ENCODE measurements around the gene MAPT. TPM values are rescaled to one million over a fixed set of nuclear protein-coding genes. Genes with fewer than 3 reads are reported as not detected.

MAPT gene
- total RNA-seq, 6 donors from 2014 or later = 2.1 to 3.7 (median 2.8) TPM

- WGBS, 2 donors = 81 to 84% methylated on average over 27 to 31 of the region's 31 CpGs
- DNase-seq = no peak
- TF ChIP-seq POLR2A (IDR thresholded peaks at IDR 0.05) (no peak), POLR2AphosphoS5 (IDR thresholded peaks at IDR 0.05) (no peak), CTCF (IDR thresholded peaks at IDR 0.05) (no peak), EP300 (IDR thresholded peaks at IDR 0.05) (no peak)
- no peaks in the 10 kb centered on the region for H3K4me1 ChIP-seq
- no peaks in the 10 kb centered on the region for H3K27me3 ChIP-seq
- H3K36me3 ChIP-seq = no peaks in the 10 kb centered on the region
- H3K9me3 ChIP-seq = no peaks in the 10 kb centered on the region
- no peak overlapping the region for H3K27ac ChIP-seq
- H3K4me3 ChIP-seq = no peak overlapping the region
- ATAC-seq (ENCODE audit: low FRiP score in 2 of 2) = no peak
These were observed 102.1 kb downstream of the MAPT start for GRCh38 chr17:45996282-45996937.

GRCh38 chr17:45997166-45997565 is 102.8 kb downstream of the MAPT start:
- TF ChIP-seq CTCF (IDR thresholded peaks at IDR 0.05) (no peak), POLR2A (IDR thresholded peaks at IDR 0.05) (no peak), EP300 (IDR thresholded peaks at IDR 0.05) (no peak), POLR2AphosphoS5 (IDR thresholded peaks at IDR 0.05) (no peak)
- no peaks in the 10 kb centered on the region for H3K9me3 ChIP-seq
- no peaks in the 10 kb centered on the region for H3K4me1 ChIP-seq
- WGBS, 2 donors = 83 to 94% methylated on average over 12 to 13 of the region's 13 CpGs
- no peak overlapping the region for H3K27ac ChIP-seq
- no peaks in the 10 kb centered on the region for H3K36me3 ChIP-seq
- no peaks in the 10 kb centered on the region for H3K27me3 ChIP-seq
- ATAC-seq (ENCODE audit: low FRiP score in 2 of 2) = no peak
- DNase-seq = no peak
- no peak overlapping the region for H3K4me3 ChIP-seq

GRCh38 chr17:45997624-45998023 is 103.3 kb downstream of the MAPT start:
- TF ChIP-seq POLR2A (IDR thresholded peaks at IDR 0.05) (no peak), EP300 (IDR thresholded peaks at IDR 0.05) (no peak), CTCF (IDR thresholded peaks at IDR 0.05) (no peak), POLR2AphosphoS5 (IDR thresholded peaks at IDR 0.05) (no peak)
- Histone ChIP-seq H3K9me3 (no peaks in the 10 kb centered on the region), H3K27ac (no peak overlapping the region), H3K36me3 (no peaks in the 10 kb centered on the region), H3K4me3 (no peak overlapping the region), H3K27me3 (no peaks in the 10 kb centered on the region), H3K4me1 (peaks cover 0 to under 1% (median 0%) of the 10 kb centered on the region in 4 donors)
- 85 to 94% methylated on average over 6 to 9 of the region's 9 CpGs for WGBS, 2 donors
- ATAC-seq (ENCODE audit: low FRiP score in 2 of 2) = no peak
- no peak for DNase-seq

GRCh38 chr17:45998987-45999899 is 104.9 kb downstream of the MAPT start, which contains the start of gene STH:
TSS of gene STH (plus strand) at chr17:45999250. CDS start at chr17:45999280, 30 bp downstream.
- no peak within 1 kb of the TSS for H3K4me3 ChIP-seq
- WGBS, 2 donors = 80 to 82% methylated on average over 8 of the region's 8 CpGs
- no peaks in the 10 kb centered on the region for H3K36me3 ChIP-seq
- no peak for TF ChIP-seq POLR2A (IDR thresholded peaks at IDR 0.05)
- TF ChIP-seq POLR2AphosphoS5 (IDR thresholded peaks at IDR 0.05) = no peak
- no peak for TF ChIP-seq EP300 (IDR thresholded peaks at IDR 0.05)
- TF ChIP-seq CTCF (IDR thresholded peaks at IDR 0.05) = no peak
- no peaks in the 10 kb centered on the region for H3K27me3 ChIP-seq
- no peak for DNase-seq
- H3K4me1 ChIP-seq = peaks cover 0 to 3% (median 0%) of the 10 kb centered on the region in 4 donors
- no peak for ATAC-seq (ENCODE audit: low FRiP score in 2 of 2)
- no peak within 1 kb of the TSS for H3K27ac ChIP-seq
- no peaks in the 10 kb centered on the region for H3K9me3 ChIP-seq
